ENCODE results near the gene GLP1R.

Gene GLP1R

GRCh38 chr6:39137245-39137644 is 88.7 kb downstream of the GLP1R start:
- no peak for FAIRE-seq

Measured in G401.6 (cell line).